HEK293 (cell line): ENCODE measurements around the gene YBX3.

Experiments used
- CTCF ChIA-PET: fragments of 350-600 bp; formaldehyde crosslinking; extraction: SDS; loops from one replicate; lab custom pipeline; 2021; ENCODE audit warnings: antibody characterized with exemption; lab: Yijun Ruan, JAX
- POLR2A ChIA-PET: fragments of 300-600 bp; formaldehyde crosslinking; extraction: SDS; loops from one replicate; lab custom pipeline; 2020; ENCODE audit warnings: antibody characterized with exemption, inconsistent platforms; lab: Yijun Ruan, JAX
- H3K27ac ChIP-seq: fragments of 200-500 bp; sonication (Bioruptor generic); 2 replicates; pipeline ENCODE4 v1.5.1; 2014; ENCODE audit warnings: low read depth, low read length, control low read depth, inconsistent platforms; ENCODE audit errors: extremely low read depth
- H3K36me3 ChIP-seq, 2 experiments: fragments of 200-500 bp in 1 of 2; sonication (Bioruptor generic) in 1 of 2; 1 replicate in 1 of 2; 2 replicates in 1 of 2; pipeline ENCODE4 v1.5.1; 2014 to 2017; ENCODE audit warnings: inconsistent platforms in 2 of 2, low read length in 2 of 2; ENCODE audit not compliant: control insufficient read depth in 2 of 2, insufficient read depth in 1 of 2
- H3K4me1 ChIP-seq: fragments of 200-500 bp; sonication (Bioruptor generic); 2 replicates; pipeline ENCODE4 v1.5.1; 2014; ENCODE audit warnings: mild to moderate bottlenecking, low read length, inconsistent platforms; ENCODE audit not compliant: control insufficient read depth, insufficient read depth
- H3K4me3 ChIP-seq: 2 replicates; pipeline ENCODE4 v1.5.1; 2011; ENCODE audit warnings: low read depth, mild to moderate bottlenecking, control low read depth, low read length, moderate library complexity
- H3K9me3 ChIP-seq: fragments of 200-500 bp; sonication (Bioruptor generic); 2 replicates; pipeline ENCODE4 v1.5.1; 2014; ENCODE audit warnings: low read depth, low read length, inconsistent platforms; ENCODE audit not compliant: control insufficient read depth, insufficient read depth
- GLIS1 ChIP-seq: fragments of 450-650 bp; formaldehyde crosslinking; IDR thresholded peaks from 2 replicates; pipeline ENCODE4 v1.5.1; 2016; ENCODE audit warnings: missing biosample characterization, missing genetic modification characterization
- SP2 ChIP-seq: fragments of 450-650 bp; formaldehyde crosslinking; IDR thresholded peaks from 2 replicates; pipeline ENCODE4 v1.5.1; 2016; ENCODE audit warnings: missing biosample characterization, missing genetic modification characterization
- SP3 ChIP-seq: fragments of 450-650 bp; formaldehyde crosslinking; IDR thresholded peaks from 2 replicates; pipeline ENCODE4 v1.5.1; 2016; ENCODE audit warnings: missing biosample characterization, missing genetic modification characterization
- ZBTB48 ChIP-seq: fragments of 450-650 bp; formaldehyde crosslinking; IDR thresholded peaks from 2 replicates; pipeline ENCODE4 v1.5.1; 2016; ENCODE audit warnings: missing biosample characterization, missing genetic modification characterization
- ZNF10 ChIP-seq: fragments of 450-650 bp; formaldehyde crosslinking; IDR thresholded peaks from 2 replicates; pipeline ENCODE4 v1.5.1; 2017; ENCODE audit warnings: missing biosample characterization, missing genetic modification characterization
- ZNF121 ChIP-seq: fragments of 450-650 bp; formaldehyde crosslinking; IDR thresholded peaks from 2 replicates; pipeline ENCODE4 v1.5.1; 2016; ENCODE audit warnings: missing biosample characterization, missing genetic modification characterization
- ZNF157 ChIP-seq: fragments of 450-650 bp; formaldehyde crosslinking; IDR thresholded peaks from 2 replicates; pipeline ENCODE4 v1.5.1; 2016; ENCODE audit warnings: missing biosample characterization, missing genetic modification characterization
- ZNF23 ChIP-seq: fragments of 450-650 bp; formaldehyde crosslinking; IDR thresholded peaks from 2 replicates; pipeline ENCODE4 v1.5.1; 2016; ENCODE audit warnings: missing biosample characterization, missing genetic modification characterization, borderline replicate concordance
- ZNF362 ChIP-seq: fragments of 450-650 bp; formaldehyde crosslinking; IDR thresholded peaks from 2 replicates; pipeline ENCODE4 v1.5.1; 2016; ENCODE audit warnings: missing biosample characterization, missing genetic modification characterization
- ZNF391 ChIP-seq: fragments of 450-650 bp; formaldehyde crosslinking; IDR thresholded peaks from 2 replicates; pipeline ENCODE4 v1.5.1; 2016; ENCODE audit warnings: low read depth, missing biosample characterization, missing genetic modification characterization, borderline replicate concordance
- ZNF558 ChIP-seq: fragments of 450-650 bp; formaldehyde crosslinking; IDR thresholded peaks from 2 replicates; pipeline ENCODE4 v1.5.1; 2016; ENCODE audit warnings: missing biosample characterization, missing genetic modification characterization
- ZNF571 ChIP-seq: fragments of 450-650 bp; formaldehyde crosslinking; IDR thresholded peaks from 2 replicates; pipeline ENCODE4 v1.5.0; 2017; ENCODE audit warnings: missing biosample characterization, missing genetic modification characterization
- ZNF610 ChIP-seq: fragments of 450-650 bp; formaldehyde crosslinking; IDR thresholded peaks from 2 replicates; pipeline ENCODE4 v1.5.1; 2016; ENCODE audit warnings: missing biosample characterization, missing genetic modification characterization, borderline replicate concordance
- ZNF629 ChIP-seq: fragments of 450-650 bp; formaldehyde crosslinking; IDR thresholded peaks from 2 replicates; pipeline ENCODE4 v1.5.1; 2017; ENCODE audit warnings: missing biosample characterization, missing genetic modification characterization
- ZNF654 ChIP-seq: fragments of 450-650 bp; formaldehyde crosslinking; IDR thresholded peaks from 2 replicates; pipeline ENCODE4 v1.5.1; 2016; ENCODE audit warnings: low read depth, missing biosample characterization, missing genetic modification characterization
- ZNF776 ChIP-seq: fragments of 450-650 bp; formaldehyde crosslinking; IDR thresholded peaks from 2 replicates; pipeline ENCODE4 v1.5.0; 2017; ENCODE audit warnings: missing biosample characterization, missing genetic modification characterization, borderline replicate concordance
- ZNF830 ChIP-seq: fragments of 450-650 bp; IDR thresholded peaks from 2 replicates; pipeline ENCODE4 v1.5.0; 2018; ENCODE audit warnings: missing biosample characterization, missing genetic modification characterization, low read depth, mild to moderate bottlenecking, moderate library complexity
- TF ChIP-seq, protein P1 (sequence below): fragments of 450-650 bp; formaldehyde crosslinking; IDR thresholded peaks from 2 replicates; pipeline ENCODE4 v1.5.1; 2016; ENCODE audit warnings: missing biosample characterization, missing genetic modification characterization
- TF ChIP-seq, protein P2 (sequence below): fragments of 450-650 bp; formaldehyde crosslinking; IDR thresholded peaks from 2 replicates; pipeline ENCODE4 v1.5.1; 2016; ENCODE audit warnings: missing biosample characterization, missing genetic modification characterization, borderline replicate concordance

The YBX3 gene

GRCh38 chr12:10715491-10715890 lies 7.6 kb downstream of the YBX3 start (continued):
- no peak for TF ChIP-seq ZNF571 (tag by site-specific recombination)
- no peak for TF ChIP-seq ZNF776 (tag by site-specific recombination)

DNA sequence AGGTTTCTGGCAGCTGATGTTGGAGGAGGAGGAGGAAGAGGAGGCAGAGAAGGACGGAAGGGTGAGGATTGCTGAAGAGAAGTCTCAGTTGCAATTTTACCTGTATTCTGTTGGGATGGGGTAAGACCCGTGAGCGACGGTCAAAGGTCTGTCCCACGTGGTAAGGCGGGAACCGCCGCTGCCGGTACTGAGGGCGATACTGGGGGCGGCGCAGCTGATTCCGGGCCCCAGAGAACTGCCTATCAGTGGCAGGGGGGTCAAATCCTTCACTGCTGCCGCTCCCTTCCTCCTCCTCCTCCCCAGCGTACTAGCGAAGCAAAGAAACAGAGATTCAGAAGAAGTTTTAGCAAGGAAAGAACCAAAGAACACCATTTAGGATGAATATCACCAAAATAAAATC lies 13.3 kb downstream of the YBX3 start:
- TF ChIP-seq SP2 (tag by site-specific recombination) (no peak), SP3 (tag by site-specific recombination) (no peak), ZNF610 (no peak), ZNF391 (no peak), ZNF157 (tag by site-specific recombination) (no peak), ZNF121 (no peak), ZNF10 (tag by site-specific recombination) (no peak), ZNF830 (tag by site-specific recombination) (no peak), ZNF654 (tag by site-specific recombination) (no peak), ZBTB48 (no peak), ZNF23 (tag by site-specific recombination) (no peak), ZNF362 (no peak), ZNF558 (tag by site-specific recombination) (no peak), ZNF629 (tag by site-specific recombination) (no peak), GLIS1 (tag by site-specific recombination) (no peak)
- TF ChIP-seq, protein P1, sequence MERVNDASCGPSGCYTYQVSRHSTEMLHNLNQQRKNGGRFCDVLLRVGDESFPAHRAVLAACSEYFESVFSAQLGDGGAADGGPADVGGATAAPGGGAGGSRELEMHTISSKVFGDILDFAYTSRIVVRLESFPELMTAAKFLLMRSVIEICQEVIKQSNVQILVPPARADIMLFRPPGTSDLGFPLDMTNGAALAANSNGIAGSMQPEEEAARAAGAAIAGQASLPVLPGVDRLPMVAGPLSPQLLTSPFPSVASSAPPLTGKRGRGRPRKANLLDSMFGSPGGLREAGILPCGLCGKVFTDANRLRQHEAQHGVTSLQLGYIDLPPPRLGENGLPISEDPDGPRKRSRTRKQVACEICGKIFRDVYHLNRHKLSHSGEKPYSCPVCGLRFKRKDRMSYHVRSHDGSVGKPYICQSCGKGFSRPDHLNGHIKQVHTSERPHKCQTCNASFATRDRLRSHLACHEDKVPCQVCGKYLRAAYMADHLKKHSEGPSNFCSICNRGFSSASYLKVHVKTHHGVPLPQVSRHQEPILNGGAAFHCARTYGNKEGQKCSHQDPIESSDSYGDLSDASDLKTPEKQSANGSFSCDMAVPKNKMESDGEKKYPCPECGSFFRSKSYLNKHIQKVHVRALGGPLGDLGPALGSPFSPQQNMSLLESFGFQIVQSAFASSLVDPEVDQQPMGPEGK (tag by site-specific recombination) = no peak
- TF ChIP-seq, protein P2, sequence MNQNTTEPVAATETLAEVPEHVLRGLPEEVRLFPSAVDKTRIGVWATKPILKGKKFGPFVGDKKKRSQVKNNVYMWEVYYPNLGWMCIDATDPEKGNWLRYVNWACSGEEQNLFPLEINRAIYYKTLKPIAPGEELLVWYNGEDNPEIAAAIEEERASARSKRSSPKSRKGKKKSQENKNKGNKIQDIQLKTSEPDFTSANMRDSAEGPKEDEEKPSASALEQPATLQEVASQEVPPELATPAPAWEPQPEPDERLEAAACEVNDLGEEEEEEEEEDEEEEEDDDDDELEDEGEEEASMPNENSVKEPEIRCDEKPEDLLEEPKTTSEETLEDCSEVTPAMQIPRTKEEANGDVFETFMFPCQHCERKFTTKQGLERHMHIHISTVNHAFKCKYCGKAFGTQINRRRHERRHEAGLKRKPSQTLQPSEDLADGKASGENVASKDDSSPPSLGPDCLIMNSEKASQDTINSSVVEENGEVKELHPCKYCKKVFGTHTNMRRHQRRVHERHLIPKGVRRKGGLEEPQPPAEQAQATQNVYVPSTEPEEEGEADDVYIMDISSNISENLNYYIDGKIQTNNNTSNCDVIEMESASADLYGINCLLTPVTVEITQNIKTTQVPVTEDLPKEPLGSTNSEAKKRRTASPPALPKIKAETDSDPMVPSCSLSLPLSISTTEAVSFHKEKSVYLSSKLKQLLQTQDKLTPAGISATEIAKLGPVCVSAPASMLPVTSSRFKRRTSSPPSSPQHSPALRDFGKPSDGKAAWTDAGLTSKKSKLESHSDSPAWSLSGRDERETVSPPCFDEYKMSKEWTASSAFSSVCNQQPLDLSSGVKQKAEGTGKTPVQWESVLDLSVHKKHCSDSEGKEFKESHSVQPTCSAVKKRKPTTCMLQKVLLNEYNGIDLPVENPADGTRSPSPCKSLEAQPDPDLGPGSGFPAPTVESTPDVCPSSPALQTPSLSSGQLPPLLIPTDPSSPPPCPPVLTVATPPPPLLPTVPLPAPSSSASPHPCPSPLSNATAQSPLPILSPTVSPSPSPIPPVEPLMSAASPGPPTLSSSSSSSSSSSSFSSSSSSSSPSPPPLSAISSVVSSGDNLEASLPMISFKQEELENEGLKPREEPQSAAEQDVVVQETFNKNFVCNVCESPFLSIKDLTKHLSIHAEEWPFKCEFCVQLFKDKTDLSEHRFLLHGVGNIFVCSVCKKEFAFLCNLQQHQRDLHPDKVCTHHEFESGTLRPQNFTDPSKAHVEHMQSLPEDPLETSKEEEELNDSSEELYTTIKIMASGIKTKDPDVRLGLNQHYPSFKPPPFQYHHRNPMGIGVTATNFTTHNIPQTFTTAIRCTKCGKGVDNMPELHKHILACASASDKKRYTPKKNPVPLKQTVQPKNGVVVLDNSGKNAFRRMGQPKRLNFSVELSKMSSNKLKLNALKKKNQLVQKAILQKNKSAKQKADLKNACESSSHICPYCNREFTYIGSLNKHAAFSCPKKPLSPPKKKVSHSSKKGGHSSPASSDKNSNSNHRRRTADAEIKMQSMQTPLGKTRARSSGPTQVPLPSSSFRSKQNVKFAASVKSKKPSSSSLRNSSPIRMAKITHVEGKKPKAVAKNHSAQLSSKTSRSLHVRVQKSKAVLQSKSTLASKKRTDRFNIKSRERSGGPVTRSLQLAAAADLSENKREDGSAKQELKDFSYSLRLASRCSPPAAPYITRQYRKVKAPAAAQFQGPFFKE (tag by site-specific recombination) = no peak
- ChIA-PET POLR2A (no interaction called here), CTCF (no interaction called here)
- Histone ChIP-seq H3K9me3 (no peaks in the 10 kb centered on the region), H3K27ac (no peak overlapping the region), H3K4me1 (no peaks in the 10 kb centered on the region), H3K36me3 (peaks cover 83 to 94% of the 10 kb centered on the region in 2 experiments), H3K4me3 (no peak overlapping the region)
